Esophagus squamous epithelium (tissue), 5 donors: Measurements from ENCODE around the gene CCNB2. TPM values are rescaled to one million over a fixed set of nuclear protein-coding genes. Genes with fewer than 3 reads are reported as not detected.
"Not testable (repeated sequence)": the region's sequence is repeated elsewhere in the genome, so short reads cannot be mapped to it uniquely, and the experiment has no call there.

Experiments
- DNase-seq: peaks from one replicate; lab custom pipeline; 2025; lab: John Stamatoyannopoulos, UW
- H3K27ac ChIP-seq, 4 donors: fragments of 200-600 bp; sonication (generic); one replicate each; pipeline ENCODE4 v1.5.1; 2016 to 2019; ENCODE audit warnings: mild to moderate bottlenecking in 1 of 4
- H3K27me3 ChIP-seq, 4 donors: fragments of 200-600 bp; sonication (generic); 1 replicate in 3 of 4; 2 replicates in 1 of 4; pipeline versions ENCODE4 v1.5.1 to v1.6.0; 2017 to 2021; ENCODE audit warnings: antibody characterized with exemption in 1 of 4
- H3K36me3 ChIP-seq, 3 donors: fragments of 200-600 bp; sonication (generic); one replicate each; pipeline ENCODE4 v1.5.1; 2016 to 2019
- H3K4me1 ChIP-seq, 3 donors: fragments of 200-600 bp; sonication (generic); one replicate each; pipeline ENCODE4 v1.5.1; 2017 to 2019
- H3K4me3 ChIP-seq, 4 donors: fragments of 200-600 bp; sonication (generic); 1 replicate in 3 of 4; 2 replicates in 1 of 4; pipeline ENCODE4 v1.5.1; 2016 to 2019; ENCODE audit warnings: mild to moderate bottlenecking in 2 of 4, moderate library complexity in 1 of 4
- H3K9me3 ChIP-seq, 3 donors: fragments of 200-600 bp; sonication (generic); one replicate each; pipeline ENCODE4 v1.5.1; 2016 to 2019
- CTCF ChIP-seq, 6 experiments: fragments of 450-650 bp in 4 of 6; fragments of 200-600 bp in 2 of 6; sonication (generic) in 2 of 6; IDR thresholded peaks; one replicate each; pipeline ENCODE4 v1.5.1; 2016 to 2019; ENCODE audit warnings: antibody characterized with exemption in 6 of 6, mild to moderate bottlenecking in 4 of 6, moderate library complexity in 4 of 6
- POLR2A ChIP-seq, 4 donors: fragments of 450-650 bp; IDR thresholded peaks; one replicate each; pipeline ENCODE4 v1.6.1; 2017; ENCODE audit warnings: antibody characterized with exemption in 4 of 4, mild to moderate bottlenecking in 4 of 4, moderate library complexity in 3 of 4
- WGBS, 2 donors: methylation state at CpG; one replicate each; pipeline ENCODE4 v1.1.5; 2018; 5-methylcytosine and 5-hydroxymethylcytosine counted together
- intact Hi-C: fragments of 100-400 bp; cut with DNase I; formaldehyde crosslinking; loops from one replicate; pipeline ENCODE4 v1.15.0; 2022
- total RNA-seq, 4 donors: library from RNA; depleted of rRNA; stranded (reverse); fragments of >200 nt; gene quantifications; one replicate each; pipeline ENCODE4 v1.1.0, GENCODE V29; 2016
- donor health status: DM: yes; HTN: yes; CAD: no.

Gene CCNB2
- total RNA-seq, 4 donors from 2014 or later = 12.2 to 38.9 (median 23.0) TPM

GRCh38 chr15:59140422-59141226 lies 35.7 kb downstream of the CCNB2 start:
- WGBS, 2 donors = 73 to 90% methylated on average over 4 to 9 of the region's 9 CpGs
- H3K36me3 ChIP-seq = peaks cover 12 to 79% (median 16%) of the 10 kb centered on the region in 3 donors
- H3K9me3 ChIP-seq = no peaks in the 10 kb centered on the region
- TF ChIP-seq CTCF (IDR thresholded peaks at IDR 0.05) (no peak), POLR2A (IDR thresholded peaks at IDR 0.05) (no peak)
- intact Hi-C loops = no loop called here
- peak overlapping the region in 3 of 4 donors; percentile 25 to 46 (median 26) for H3K27ac ChIP-seq
- H3K4me1 ChIP-seq = peaks cover 0 to 11% (median 6%) of the 10 kb centered on the region in 3 donors
- no peak for DNase-seq
- H3K4me3 ChIP-seq = no peak overlapping the region
- no peaks in the 10 kb centered on the region for H3K27me3 ChIP-seq

GRCh38 chr15:59143281-59143680 lies 38.3 kb downstream of the CCNB2 start:
- H3K4me3 ChIP-seq = no peak overlapping the region
- peaks cover 0 to 15% (median 6%) of the 10 kb centered on the region in 3 donors for H3K4me1 ChIP-seq
- H3K36me3 ChIP-seq = peaks cover 0 to 76% (median 3%) of the 10 kb centered on the region in 3 donors
- DNase-seq = no peak
- intact Hi-C loops = no loop called here
- H3K9me3 ChIP-seq = no peaks in the 10 kb centered on the region
- H3K27ac ChIP-seq = no peak overlapping the region
- TF ChIP-seq CTCF (IDR thresholded peaks at IDR 0.05) = no peak
- no peak for TF ChIP-seq POLR2A (IDR thresholded peaks at IDR 0.05)
- H3K27me3 ChIP-seq = no peaks in the 10 kb centered on the region
- WGBS, 2 donors = 63 to 66% methylated on average over 4 to 5 of the region's 5 CpGs

- intact Hi-C loops, H3K27ac ChIP-seq, H3K9me3 ChIP-seq, H3K4me3 ChIP-seq, DNase-seq, H3K27me3 ChIP-seq: not testable (repeated sequence)
- peaks cover 0 to 76% (median 3%) of the 10 kb centered on the region in 3 donors for H3K36me3 ChIP-seq
- peak in 3 of 6 experiments; percentile 11 to 34 (median 16) for TF ChIP-seq CTCF (IDR thresholded peaks at IDR 0.05)
- peaks cover 0 to 22% (median 6%) of the 10 kb centered on the region in 3 donors for H3K4me1 ChIP-seq
- WGBS, 2 donors = 83 to 91% methylated on average over 7 to 9 of the region's 10 CpGs
Observed at GRCh38 chr15:59144594-59144993, 39.6 kb downstream of the CCNB2 start.

DNA sequence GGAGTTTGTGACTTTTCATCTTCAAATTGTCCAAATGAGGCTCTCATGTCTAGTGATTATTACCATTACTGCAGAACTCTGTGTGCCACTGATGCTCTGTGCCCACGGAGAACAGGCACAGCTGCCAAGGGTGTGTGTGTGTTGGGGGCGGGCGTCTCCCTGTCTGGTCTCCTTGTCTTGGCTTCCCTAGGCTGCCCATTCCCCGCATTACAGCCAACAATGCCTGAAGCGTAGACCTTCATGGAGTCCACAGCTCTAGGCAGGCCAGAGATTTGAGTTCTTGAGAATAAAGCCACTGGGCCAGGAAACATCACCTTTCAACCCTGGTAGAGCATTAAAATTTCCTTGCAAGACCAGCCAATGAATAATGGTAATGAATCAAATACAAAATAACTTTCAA lies 42.7 kb downstream of the CCNB2 start:
- Histone ChIP-seq H3K27me3 (no peaks in the 10 kb centered on the region), H3K4me1 (peaks cover 0 to 21% (median 0%) of the 10 kb centered on the region in 3 donors), H3K36me3 (peaks cover 0 to 96% (median 3%) of the 10 kb centered on the region in 3 donors), H3K27ac (no peak overlapping the region), H3K4me3 (no peak overlapping the region), H3K9me3 (no peaks in the 10 kb centered on the region)
- TF ChIP-seq POLR2A (IDR thresholded peaks at IDR 0.05) (no peak), CTCF (IDR thresholded peaks at IDR 0.05) (no peak)
- intact Hi-C loops = no loop called here
- WGBS, 2 donors = 88 to 98% methylated on average over 3 to 5 of the region's 5 CpGs
- DNase-seq = no peak

DNA sequence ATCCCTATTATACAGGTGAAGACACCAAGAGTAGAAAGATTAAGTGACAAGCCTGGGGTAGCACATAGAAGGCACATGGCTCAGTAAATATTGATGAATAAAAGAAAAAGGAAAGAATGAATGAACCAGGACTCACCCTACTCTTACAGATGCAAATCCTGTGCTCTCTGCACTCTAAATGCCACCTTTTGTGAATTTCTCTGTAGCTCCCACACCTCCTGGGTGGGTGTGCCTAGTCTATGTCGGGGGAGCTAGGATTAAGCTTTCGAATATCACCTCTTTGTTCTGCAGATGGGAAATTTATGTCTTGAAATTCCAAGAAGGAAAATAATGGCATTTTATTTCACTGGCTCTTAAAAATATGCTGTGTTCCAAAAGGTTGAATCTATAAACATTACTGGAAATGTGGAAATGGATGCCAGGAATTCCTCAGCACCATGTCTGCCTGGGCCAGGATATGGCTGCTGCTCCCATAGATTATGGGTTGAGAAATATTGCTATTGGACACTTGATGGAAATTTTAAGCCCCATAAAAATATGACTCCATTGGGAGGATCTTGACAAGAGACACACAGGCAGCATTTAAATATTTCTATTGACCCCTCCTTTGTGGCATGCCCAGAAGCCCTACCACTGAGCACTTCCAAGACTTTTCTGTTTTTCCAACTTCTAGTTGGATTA lies 43.3 kb downstream of the CCNB2 start:
- Histone ChIP-seq H3K27me3 (no peaks in the 10 kb centered on the region), H3K4me1 (peaks cover 0 to 21% (median 0%) of the 10 kb centered on the region in 3 donors), H3K27ac (no peak overlapping the region), H3K9me3 (no peaks in the 10 kb centered on the region), H3K36me3 (peaks cover 0 to 96% (median 6%) of the 10 kb centered on the region in 3 donors), H3K4me3 (no peak overlapping the region)
- TF ChIP-seq POLR2A (IDR thresholded peaks at IDR 0.05) = no peak
- no peak for TF ChIP-seq CTCF (IDR thresholded peaks at IDR 0.05)
- no peak for DNase-seq
- 38 to 42% methylated on average over 2 of the region's 2 CpGs for WGBS, 2 donors
- intact Hi-C loops = no loop called here
